HCEC 1CT (cell line): ENCODE results near the gene CHP1.
"Not testable (repeated sequence)": the region's sequence is repeated elsewhere in the genome, so short reads cannot be mapped to it uniquely, and the experiment has no call there.

Experiments used
- DNase-seq: peaks from one replicate; pipeline ENCODE4 v3.0.0-alpha.2; 2017

The CHP1 gene

GRCh38 chr15:41230650-41231421 is at the start of gene CHP1, which contains the start of gene EXD1:
Gene CHP1 (plus strand): TSS chr15:41231268. CDS start chr15:41231383, 115 bp downstream.
Gene EXD1 (minus strand): TSS chr15:41230757. CDS start chr15:41226575, 4,182 bp downstream.
- peak; percentile 98 for DNase-seq

DNA sequence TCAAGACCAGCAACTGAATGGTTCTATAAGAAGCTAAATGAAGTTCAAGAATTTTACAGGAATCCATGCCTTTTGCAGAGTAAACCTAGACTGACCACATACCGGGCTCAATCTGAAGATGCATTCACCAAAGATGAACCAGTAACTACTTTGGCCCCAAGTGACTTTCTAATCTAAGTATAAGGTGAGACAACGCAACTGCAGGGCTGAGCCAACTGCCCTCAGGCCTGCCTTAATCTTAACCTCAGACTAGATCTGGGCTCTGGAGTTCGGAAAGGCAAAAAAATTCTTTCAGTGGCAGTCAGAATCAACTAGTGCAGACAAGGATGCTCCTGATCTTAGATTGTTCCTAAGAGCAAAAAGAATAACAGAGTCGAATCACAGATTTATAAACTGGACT is 48.8 kb upstream of the CHP1 start:
- no peak for DNase-seq

DNA sequence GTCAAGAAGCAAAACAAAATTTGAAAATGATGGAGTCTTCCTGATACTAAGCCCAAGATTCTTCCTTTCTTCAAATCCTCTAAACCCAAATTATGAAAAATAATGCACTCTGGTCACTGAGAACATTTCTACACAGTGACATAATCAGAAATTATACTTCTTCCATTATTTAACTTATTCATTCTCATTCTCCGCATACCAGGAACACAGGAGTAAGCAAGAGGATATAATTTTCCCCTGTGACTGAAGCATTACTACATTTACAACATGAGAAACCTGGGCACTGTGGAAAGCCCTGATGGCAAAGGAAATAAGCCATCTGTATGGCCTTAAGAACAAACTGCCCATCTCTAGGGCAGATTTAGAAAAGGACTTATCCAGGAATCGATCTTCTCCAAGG is 47.5 kb upstream of the CHP1 start:
- peak; percentile 16 for DNase-seq

- no peak for DNase-seq
Observed at GRCh38 chr15:41194444-41194843, 36.6 kb upstream of the CHP1 start.

DNA sequence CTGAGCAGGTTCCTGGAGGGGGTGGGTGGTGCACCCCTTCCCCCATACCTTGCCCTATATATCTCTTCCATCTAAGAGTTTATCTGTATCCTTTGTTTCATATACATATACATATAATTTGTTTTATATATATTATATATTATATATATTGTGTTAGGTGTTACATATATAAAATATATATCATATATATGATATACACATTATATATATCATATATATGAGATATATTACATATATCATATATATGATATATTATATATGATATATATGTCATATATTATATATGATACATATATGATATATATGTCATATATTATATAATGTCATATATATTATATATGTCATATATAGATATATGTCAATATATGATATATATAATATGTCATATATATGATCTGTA is 31.6 kb upstream of the CHP1 start:
- DNase-seq = no peak

GRCh38 chr15:41203395-41203794 is 27.7 kb upstream of the CHP1 start:
- DNase-seq = no peak

- DNase-seq = peak; percentile 4
Observed at GRCh38 chr15:41205315-41205714, 25.8 kb upstream of the CHP1 start.

GRCh38 chr15:41207687-41208448 is 23.2 kb upstream of the CHP1 start:
- no peak for DNase-seq

GRCh38 chr15:41215708-41216107 is 15.4 kb upstream of the CHP1 start:
- DNase-seq = no peak

GRCh38 chr15:41218851-41219250 is 12.2 kb upstream of the CHP1 start:
- no peak for DNase-seq

GRCh38 chr15:41219381-41219780 is 11.7 kb upstream of the CHP1 start:
- DNase-seq = no peak

DNA sequence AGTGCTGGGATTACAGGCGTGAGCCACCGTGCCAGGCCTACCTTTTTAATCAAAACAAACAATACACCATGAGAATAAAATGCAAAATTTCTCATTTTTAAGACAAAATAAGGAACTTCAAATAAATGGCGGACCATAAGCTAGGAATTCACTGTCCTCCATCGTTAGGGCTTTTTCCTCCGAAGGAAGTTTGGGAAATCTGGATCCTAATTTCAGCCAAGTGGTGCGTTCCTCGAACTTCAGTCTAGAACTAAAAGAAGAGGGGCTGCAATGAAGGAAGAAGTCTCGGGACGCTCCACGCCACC is 771 bp upstream of the CHP1 start:
- DNase-seq = no peak

GRCh38 chr15:41231422-41232226 is 556 bp downstream of the CHP1 start:
- DNase-seq = no peak

GRCh38 chr15:41233367-41233771 is 2.3 kb downstream of the CHP1 start:
- peak; percentile 75 for DNase-seq

- not testable (repeated sequence) for DNase-seq
Observed at GRCh38 chr15:41235228-41235627, 4.2 kb downstream of the CHP1 start.

- no peak for DNase-seq
Observed at GRCh38 chr15:41235929-41236328, 4.9 kb downstream of the CHP1 start.

- no peak for DNase-seq
Observed at GRCh38 chr15:41238100-41238499, 7.0 kb downstream of the CHP1 start.

DNA sequence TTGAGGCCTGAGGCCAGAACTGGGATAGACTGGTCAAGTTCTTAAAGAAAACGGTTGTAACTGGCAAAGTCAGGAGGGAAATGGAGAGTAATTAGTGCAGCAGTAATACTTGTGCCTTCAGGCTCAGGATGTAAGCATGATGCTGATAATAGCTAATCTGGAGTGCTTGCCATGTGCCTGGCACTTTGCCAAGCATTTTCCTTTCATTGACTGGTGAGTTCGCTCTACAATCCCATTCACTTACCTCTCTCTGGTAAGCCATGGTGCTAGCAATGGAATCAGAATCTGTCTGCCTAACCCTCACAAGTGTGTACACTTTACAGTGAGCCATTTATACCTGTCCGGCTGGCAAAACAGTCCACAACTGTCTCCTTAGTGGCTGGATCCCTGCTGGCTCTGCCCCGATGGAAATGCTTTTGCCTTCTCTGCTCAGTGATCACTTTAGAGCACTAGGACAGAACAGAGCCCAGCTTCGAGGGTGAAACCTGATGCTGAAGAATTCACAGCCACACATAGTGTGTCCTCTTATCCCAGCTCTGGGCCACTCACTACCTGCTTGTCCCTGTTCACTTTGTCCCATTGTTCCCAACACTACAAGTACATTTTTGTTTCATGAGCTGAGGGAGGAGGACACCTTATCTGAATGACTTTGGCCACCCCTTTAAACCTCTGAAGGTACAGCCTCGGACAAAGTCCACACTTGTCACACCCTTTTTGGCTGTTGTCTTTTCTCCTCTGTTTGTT is 10.3 kb downstream of the CHP1 start:
- DNase-seq = no peak

DNA sequence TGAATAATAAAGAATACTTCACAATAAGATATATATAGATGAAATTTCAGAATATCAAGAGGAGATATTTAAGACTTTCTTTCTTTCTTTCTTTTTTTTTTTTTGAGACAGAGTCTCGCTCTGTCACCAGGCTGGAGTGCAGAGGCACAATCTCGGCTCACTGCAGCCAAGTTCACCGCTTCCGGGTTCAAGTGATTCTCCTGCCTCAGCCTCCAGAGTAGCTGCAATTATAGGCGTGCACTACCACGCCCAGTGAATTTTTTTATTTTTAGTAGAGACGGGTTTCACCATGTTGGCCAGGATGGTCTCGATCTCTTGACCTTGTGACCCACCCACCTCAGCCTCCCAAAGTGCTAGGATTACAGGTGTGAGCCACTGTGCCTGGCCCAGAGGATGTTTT is 19.7 kb downstream of the CHP1 start:
- DNase-seq = not testable (repeated sequence)

DNA sequence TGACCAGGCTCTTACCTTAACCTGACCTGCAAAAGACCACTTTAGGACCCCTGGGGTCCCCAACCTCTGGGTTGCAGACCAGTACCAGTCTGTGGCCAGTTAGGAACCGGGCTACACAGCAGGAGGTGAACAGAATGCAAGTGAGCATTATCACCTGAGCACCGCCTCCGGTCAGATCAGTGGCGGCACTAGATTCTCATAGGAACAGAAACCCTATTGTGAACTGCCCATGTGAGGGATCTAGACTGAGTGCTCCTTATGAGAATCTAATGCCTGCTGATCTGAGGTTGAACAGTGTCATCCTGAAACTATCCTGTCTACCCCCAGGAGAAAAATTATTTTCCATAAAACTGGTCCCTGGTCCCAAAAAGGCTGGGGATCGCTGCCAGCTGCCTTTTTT is 20.3 kb downstream of the CHP1 start:
- DNase-seq = no peak

- no peak for DNase-seq
Observed at GRCh38 chr15:41254560-41254959, 23.5 kb downstream of the CHP1 start.

DNA sequence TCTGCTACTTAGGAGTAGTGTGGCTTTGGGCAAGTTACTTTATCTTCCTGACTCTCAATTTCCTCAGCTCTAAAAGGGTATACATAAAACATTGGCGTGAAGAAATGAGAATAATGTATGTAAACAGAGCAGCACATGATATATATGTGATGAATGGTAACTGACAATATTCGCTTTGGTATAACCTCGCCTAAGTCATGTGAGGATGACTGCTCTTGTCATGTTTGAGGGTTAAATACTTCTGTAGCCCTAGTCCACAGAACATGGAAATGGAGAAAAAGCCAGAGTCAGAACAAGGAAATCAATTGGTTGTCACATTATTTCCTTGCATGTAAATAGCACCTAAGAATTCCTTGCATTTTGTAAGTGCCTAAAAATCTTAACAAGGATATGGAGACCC is 25.0 kb downstream of the CHP1 start:
- no peak for DNase-seq

DNA sequence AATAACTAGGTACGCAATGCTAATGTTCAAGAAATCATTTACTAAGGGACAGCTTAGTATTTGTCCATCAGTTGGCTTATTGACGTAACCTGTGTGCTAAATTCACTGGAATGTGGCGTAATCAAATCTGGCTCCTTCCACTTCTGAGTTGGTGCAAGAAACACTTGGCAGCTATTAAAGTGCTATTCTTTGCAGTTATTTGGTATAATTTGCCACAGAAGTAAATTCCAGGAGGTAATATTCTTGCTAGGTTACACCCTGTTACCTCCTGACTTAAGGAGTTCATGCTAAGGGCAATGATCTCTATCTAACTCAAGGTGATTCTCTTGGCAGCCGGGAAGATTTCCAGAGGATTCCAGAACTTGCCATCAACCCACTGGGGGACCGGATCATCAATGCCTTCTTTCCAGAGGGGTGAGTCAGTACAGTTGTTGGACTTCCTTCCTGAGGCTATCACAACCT is 25.5 kb downstream of the CHP1 start:
- DNase-seq = no peak
